WTC11 (cell line): ENCODE results near the gene HPS1. TPM values are rescaled to one million over a fixed set of nuclear protein-coding genes. Genes with fewer than 3 reads are reported as not detected.

ENCODE experiments used
- ATAC-seq: fragments of 200-7000 bp; cut with Tn5 transposase; 2 replicates; pipeline ENCODE4 v1.10.0; 2021; ENCODE audit warnings: mild to moderate bottlenecking, moderate library complexity
- CTCF ChIA-PET: fragments of 300-600 bp; sonication (Branson Sonifier 250); formaldehyde crosslinking; loops from one replicate; lab custom pipeline; 2021; ENCODE audit warnings: antibody characterized with exemption; lab: Charles Lee
- POLR2A ChIA-PET: fragments of 350-600 bp; sonication (Branson Sonifier 250); formaldehyde crosslinking; loops from one replicate; lab custom pipeline; 2021; ENCODE audit warnings: antibody characterized with exemption; lab: Charles Lee
- DNase-seq: peaks from one replicate; pipeline ENCODE4 v3.0.0; 2021; ENCODE audit warnings: low spot score
- H3K27ac Mint-ChIP-seq: 2 replicates; pipeline ENCODE4 v1.8.0; 2021; ENCODE audit warnings: mixed read lengths
- H3K27me3 Mint-ChIP-seq: 2 replicates; pipeline ENCODE4 v1.8.0; 2021; ENCODE audit warnings: low read depth, mild to moderate bottlenecking, moderate library complexity, mixed read lengths
- H3K36me3 Mint-ChIP-seq: 2 replicates; pipeline ENCODE4 v1.8.0; 2021; ENCODE audit warnings: mixed read lengths
- H3K4me1 Mint-ChIP-seq: 2 replicates; pipeline ENCODE4 v1.8.0; 2022; ENCODE audit warnings: mixed read lengths
- H3K4me3 Mint-ChIP-seq: 2 replicates; pipeline ENCODE4 v1.8.0; 2021; ENCODE audit warnings: mild to moderate bottlenecking, moderate library complexity, mixed read lengths
- H3K9me3 Mint-ChIP-seq: 2 replicates; pipeline ENCODE4 v1.8.0; 2021; ENCODE audit warnings: mixed read lengths
- ESRRA ChIP-seq: sonication (generic); formaldehyde crosslinking; IDR thresholded peaks from 2 replicates; pipeline ENCODE4 v1.8.1; 2022; ENCODE audit warnings: mild to moderate bottlenecking, missing genetic modification reagents, borderline replicate concordance
- FOXJ3 ChIP-seq: sonication (generic); formaldehyde crosslinking; IDR thresholded peaks from 2 replicates; pipeline ENCODE4 v1.9.0; 2021; ENCODE audit warnings: missing genetic modification reagents, mild to moderate bottlenecking, borderline replicate concordance
- GRHL2 ChIP-seq: fragments of 250-450 bp; sonication (Bioruptor Pico); IDR thresholded peaks from 2 replicates; pipeline ENCODE4 v1.8.0; 2022; ENCODE audit warnings: mild to moderate bottlenecking, moderate library complexity; ENCODE audit not compliant: insufficient replicate concordance, severe bottlenecking
- total RNA-seq: library from RNA; stranded (reverse); gene quantifications from 3 replicates; pipeline ENCODE4 v1.2.3, GENCODE V29; 2021
- TF ChIP-seq, protein P1 (sequence below): sonication (generic); formaldehyde crosslinking; IDR thresholded peaks from 2 replicates; pipeline ENCODE4 v1.8.1; 2023; ENCODE audit warnings: mild to moderate bottlenecking, missing genetic modification reagents, moderate library complexity
- TF ChIP-seq, protein P2 (sequence below): sonication (generic); formaldehyde crosslinking; IDR thresholded peaks from 2 replicates; pipeline ENCODE4 v1.8.1; 2022; ENCODE audit warnings: low read depth, mild to moderate bottlenecking, moderate library complexity, missing genetic modification reagents, borderline replicate concordance
- TF ChIP-seq, protein P3 (sequence below): fragments of 250-450 bp; sonication (Bioruptor Pico); IDR thresholded peaks from 2 replicates; pipeline ENCODE4 v1.9.0; 2021; ENCODE audit warnings: moderate library complexity, mild to moderate bottlenecking, inconsistent platforms, borderline replicate concordance
- TF ChIP-seq, protein P4 (sequence below): sonication (generic); formaldehyde crosslinking; IDR thresholded peaks from 2 replicates; pipeline ENCODE4 v1.8.1; 2022; ENCODE audit warnings: low read depth, missing genetic modification reagents, borderline replicate concordance
- TF ChIP-seq, protein P5 (sequence below): sonication (generic); formaldehyde crosslinking; IDR thresholded peaks from 2 replicates; pipeline ENCODE4 v1.8.1; 2022; ENCODE audit warnings: mild to moderate bottlenecking, missing genetic modification reagents, moderate library complexity, borderline replicate concordance
- TF ChIP-seq, protein P6 (sequence below): fragments of 250-450 bp; sonication (Bioruptor Pico); conservative IDR thresholded peaks from 2 replicates; pipeline ENCODE4 v1.9.0; 2021; ENCODE audit warnings: mild to moderate bottlenecking

The HPS1 gene
- total RNA-seq, 1 experiment from 2014 or later = 49.3 TPM

DNA sequence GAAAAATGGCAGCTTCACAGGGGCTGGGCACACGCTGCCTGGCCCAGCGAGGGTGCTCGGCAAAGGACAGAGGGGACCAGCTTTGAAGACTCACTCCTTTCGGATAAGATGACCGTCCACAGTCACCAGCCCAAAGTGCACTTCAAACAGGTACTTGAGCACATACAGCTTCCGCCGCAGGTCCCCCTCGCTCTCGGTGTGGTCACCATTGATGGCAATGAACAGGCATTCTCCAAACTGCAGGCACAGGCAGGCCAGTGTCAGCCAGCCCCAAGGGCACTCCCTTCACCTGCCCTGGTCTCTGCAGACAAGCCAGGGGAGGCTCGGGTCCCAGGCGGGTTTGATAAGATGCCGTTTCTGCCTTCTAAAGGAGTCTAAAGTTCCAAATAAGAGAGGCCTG lies 11.6 kb downstream of the HPS1 start:
- no peak for DNase-seq
- ChIA-PET CTCF (interaction anchor here (3.8 kb wide), 1 partner anchor 10 kb away, joined by 18 read pairs; no protein-coding TSS in a partner anchor), POLR2A (no interaction called here)
- peaks cover 10% of the 10 kb centered on the region for H3K4me1 Mint-ChIP-seq
- no peak overlapping the region for H3K4me3 Mint-ChIP-seq
- H3K27ac Mint-ChIP-seq = no peak overlapping the region
- ATAC-seq = no peak
- H3K9me3 Mint-ChIP-seq = peaks cover 37% of the 10 kb centered on the region
- H3K27me3 Mint-ChIP-seq = no peaks in the 10 kb centered on the region
- TF ChIP-seq ESRRA (CRISPR knock-in tag) (no peak), GRHL2 (no peak), FOXJ3 (CRISPR knock-in tag) (no peak)
- TF ChIP-seq, protein P1, sequence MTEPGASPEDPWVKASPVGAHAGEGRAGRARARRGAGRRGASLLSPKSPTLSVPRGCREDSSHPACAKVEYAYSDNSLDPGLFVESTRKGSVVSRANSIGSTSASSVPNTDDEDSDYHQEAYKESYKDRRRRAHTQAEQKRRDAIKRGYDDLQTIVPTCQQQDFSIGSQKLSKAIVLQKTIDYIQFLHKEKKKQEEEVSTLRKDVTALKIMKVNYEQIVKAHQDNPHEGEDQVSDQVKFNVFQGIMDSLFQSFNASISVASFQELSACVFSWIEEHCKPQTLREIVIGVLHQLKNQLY (CRISPR knock-in tag) = no peak
- H3K36me3 Mint-ChIP-seq = peaks cover 89% of the 10 kb centered on the region

DNA sequence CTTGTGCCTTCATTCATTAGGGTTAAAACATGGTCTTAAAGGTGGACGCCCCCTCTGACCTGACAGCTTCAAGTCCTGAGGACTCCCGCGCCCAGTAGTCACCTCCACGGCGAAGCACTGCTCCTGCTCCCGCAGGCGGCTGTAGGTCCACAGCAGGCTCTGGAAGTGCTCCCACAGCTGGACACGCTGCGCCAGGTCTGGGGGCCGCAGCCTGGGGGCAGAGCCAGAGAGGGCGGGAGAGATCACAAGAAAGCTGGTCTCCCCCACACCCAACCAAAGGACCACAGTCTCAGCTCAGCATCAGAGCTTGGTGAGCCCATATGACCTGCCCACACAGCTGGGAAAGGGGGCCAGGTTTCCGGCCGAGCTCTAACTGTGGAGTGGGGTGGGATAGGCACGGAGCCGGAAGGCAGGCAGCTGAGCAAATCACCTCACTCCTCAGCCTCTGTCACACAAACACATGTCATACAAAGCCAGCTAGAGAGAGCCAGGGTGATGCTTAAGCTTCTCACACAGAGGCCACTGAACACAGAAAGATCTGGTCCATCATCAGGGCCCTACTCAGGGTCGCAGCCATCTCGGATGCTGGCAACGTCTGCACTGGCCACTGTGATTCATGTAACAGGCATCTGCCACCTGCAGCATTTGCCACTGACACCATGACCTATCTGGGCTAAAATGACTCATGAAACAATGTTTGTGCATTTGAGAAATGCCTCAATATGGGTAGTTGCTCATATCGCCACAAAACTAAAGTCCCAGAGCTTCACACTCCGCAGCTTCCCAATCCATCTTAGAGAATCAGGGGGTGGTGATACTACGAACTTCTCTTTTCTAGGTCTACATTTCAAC lies 12.6 kb downstream of the HPS1 start:
- ATAC-seq (no peak), DNase-seq (no peak)
- Mint-ChIP-seq H3K27me3 (no peaks in the 10 kb centered on the region), H3K27ac (no peak overlapping the region), H3K9me3 (peaks cover 26% of the 10 kb centered on the region), H3K36me3 (peaks cover 79% of the 10 kb centered on the region), H3K4me3 (no peak overlapping the region), H3K4me1 (peaks cover 10% of the 10 kb centered on the region)
- ChIA-PET POLR2A (no interaction called here), CTCF (interaction anchor here (1.7 to 3.8 kb wide), 2 partner anchors 9 to 10 kb away, joined by 5 to 18 read pairs; no protein-coding TSS in a partner anchor)
- TF ChIP-seq, protein P2, sequence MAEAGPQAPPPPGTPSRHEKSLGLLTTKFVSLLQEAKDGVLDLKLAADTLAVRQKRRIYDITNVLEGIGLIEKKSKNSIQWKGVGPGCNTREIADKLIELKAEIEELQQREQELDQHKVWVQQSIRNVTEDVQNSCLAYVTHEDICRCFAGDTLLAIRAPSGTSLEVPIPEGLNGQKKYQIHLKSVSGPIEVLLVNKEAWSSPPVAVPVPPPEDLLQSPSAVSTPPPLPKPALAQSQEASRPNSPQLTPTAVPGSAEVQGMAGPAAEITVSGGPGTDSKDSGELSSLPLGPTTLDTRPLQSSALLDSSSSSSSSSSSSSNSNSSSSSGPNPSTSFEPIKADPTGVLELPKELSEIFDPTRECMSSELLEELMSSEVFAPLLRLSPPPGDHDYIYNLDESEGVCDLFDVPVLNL (CRISPR knock-in tag) = no peak
- TF ChIP-seq, protein P3, sequence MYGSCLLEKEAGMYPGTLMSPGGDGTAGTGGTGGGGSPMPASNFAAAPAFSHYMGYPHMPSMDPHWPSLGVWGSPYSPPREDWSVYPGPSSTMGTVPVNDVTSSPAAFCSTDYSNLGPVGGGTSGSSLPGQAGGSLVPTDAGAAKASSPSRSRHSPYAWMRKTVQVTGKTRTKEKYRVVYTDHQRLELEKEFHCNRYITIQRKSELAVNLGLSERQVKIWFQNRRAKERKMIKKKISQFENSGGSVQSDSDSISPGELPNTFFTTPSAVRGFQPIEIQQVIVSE (CRISPR knock-in tag) = no peak
- TF ChIP-seq, protein P4, sequence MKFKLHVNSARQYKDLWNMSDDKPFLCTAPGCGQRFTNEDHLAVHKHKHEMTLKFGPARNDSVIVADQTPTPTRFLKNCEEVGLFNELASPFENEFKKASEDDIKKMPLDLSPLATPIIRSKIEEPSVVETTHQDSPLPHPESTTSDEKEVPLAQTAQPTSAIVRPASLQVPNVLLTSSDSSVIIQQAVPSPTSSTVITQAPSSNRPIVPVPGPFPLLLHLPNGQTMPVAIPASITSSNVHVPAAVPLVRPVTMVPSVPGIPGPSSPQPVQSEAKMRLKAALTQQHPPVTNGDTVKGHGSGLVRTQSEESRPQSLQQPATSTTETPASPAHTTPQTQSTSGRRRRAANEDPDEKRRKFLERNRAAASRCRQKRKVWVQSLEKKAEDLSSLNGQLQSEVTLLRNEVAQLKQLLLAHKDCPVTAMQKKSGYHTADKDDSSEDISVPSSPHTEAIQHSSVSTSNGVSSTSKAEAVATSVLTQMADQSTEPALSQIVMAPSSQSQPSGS = no peak

DNA sequence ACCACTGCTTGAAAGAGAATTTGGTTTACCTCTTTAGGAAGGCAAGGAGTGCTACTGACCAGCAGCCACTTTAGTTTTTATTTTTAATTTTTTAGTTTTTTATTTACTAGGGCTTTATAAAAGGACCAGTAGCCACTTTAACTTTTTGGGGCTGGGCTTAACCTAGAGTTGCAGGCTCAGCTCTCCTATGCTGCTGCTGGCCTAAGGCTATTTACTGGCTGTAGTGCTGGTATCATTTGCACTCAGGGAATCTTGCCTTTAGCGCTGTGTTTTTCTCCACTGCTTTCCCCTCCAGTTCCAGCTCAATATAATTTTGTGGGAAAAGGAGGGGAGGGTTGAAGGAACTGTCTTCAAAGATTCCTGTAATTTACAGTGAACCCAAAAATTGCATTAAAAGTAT lies 13.4 kb downstream of the HPS1 start:
- peaks cover 19% of the 10 kb centered on the region for H3K9me3 Mint-ChIP-seq
- TF ChIP-seq, protein P5, sequence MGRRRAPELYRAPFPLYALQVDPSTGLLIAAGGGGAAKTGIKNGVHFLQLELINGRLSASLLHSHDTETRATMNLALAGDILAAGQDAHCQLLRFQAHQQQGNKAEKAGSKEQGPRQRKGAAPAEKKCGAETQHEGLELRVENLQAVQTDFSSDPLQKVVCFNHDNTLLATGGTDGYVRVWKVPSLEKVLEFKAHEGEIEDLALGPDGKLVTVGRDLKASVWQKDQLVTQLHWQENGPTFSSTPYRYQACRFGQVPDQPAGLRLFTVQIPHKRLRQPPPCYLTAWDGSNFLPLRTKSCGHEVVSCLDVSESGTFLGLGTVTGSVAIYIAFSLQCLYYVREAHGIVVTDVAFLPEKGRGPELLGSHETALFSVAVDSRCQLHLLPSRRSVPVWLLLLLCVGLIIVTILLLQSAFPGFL (CRISPR knock-in tag) = no peak
- TF ChIP-seq, protein P6, sequence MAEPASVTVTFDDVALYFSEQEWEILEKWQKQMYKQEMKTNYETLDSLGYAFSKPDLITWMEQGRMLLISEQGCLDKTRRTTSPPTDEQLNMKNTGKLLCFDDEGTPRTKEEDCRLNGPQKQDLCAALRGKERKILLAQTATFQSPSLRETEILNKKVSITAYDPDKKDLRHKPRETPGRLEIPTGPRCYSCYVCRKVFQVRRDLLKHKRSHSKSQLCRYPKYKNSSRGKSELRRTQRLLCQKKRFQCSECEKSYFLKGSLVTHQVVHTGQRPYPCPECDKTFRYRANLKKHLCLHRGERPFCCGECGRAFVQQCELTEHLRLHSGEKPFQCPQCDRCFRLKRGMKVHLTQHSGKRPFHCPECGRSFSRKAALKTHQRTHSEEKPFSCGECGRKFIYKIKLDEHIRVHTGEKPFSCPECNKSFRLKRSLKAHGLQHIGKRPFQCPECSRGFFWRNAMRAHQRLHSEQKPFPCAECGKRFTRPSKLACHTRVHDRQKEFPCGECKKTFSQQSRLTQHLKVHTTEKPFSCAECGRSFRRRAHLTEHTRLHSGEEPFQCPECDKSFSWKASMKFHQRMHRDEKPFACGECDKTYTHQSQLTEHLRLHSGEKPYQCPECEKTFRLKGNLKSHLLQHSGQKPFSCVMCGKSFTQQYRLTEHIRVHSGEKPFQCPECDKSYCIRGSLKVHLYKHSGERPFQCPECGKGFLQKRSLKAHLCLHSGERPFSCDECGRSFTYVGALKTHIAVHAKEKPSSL (CRISPR knock-in tag) = no peak
- H3K36me3 Mint-ChIP-seq = peaks cover 71% of the 10 kb centered on the region
- no peak overlapping the region for H3K4me3 Mint-ChIP-seq
- ATAC-seq = no peak
- peaks cover 3% of the 10 kb centered on the region for H3K4me1 Mint-ChIP-seq
- DNase-seq = no peak
- CTCF ChIA-PET = interaction anchor here (1.7 to 3.8 kb wide), 2 partner anchors 8 to 9 kb away, joined by 5 to 18 read pairs; no protein-coding TSS in a partner anchor
- POLR2A ChIA-PET = no interaction called here
- no peaks in the 10 kb centered on the region for H3K27me3 Mint-ChIP-seq
- no peak overlapping the region for H3K27ac Mint-ChIP-seq
